ENCODE results near the gene CD38.

DNA sequence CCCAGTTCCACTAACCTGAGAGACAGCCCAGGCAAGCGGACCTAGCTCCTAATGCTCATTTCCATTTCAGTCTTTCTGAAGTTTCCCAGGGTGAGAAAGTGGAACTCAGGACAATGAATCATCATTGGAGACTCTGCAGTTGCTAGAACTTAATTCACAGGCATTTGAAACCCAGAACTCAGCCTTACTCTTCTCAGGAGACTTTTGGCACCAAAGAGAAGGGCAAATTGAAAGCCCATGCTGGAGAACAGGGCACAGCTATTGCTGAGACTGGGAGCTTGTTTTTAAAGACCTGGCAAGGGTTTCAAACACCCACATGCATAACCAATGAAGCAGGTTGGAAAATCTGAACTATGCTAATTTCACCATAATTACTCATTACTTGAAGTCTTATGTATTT, 39.3 kb upstream of the CD38 start:
- TF ChIP-seq, protein P1, sequence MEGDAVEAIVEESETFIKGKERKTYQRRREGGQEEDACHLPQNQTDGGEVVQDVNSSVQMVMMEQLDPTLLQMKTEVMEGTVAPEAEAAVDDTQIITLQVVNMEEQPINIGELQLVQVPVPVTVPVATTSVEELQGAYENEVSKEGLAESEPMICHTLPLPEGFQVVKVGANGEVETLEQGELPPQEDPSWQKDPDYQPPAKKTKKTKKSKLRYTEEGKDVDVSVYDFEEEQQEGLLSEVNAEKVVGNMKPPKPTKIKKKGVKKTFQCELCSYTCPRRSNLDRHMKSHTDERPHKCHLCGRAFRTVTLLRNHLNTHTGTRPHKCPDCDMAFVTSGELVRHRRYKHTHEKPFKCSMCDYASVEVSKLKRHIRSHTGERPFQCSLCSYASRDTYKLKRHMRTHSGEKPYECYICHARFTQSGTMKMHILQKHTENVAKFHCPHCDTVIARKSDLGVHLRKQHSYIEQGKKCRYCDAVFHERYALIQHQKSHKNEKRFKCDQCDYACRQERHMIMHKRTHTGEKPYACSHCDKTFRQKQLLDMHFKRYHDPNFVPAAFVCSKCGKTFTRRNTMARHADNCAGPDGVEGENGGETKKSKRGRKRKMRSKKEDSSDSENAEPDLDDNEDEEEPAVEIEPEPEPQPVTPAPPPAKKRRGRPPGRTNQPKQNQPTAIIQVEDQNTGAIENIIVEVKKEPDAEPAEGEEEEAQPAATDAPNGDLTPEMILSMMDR (IDR thresholded peaks at IDR 0.05; ENCODE audit: borderline replicate concordance, extremely low read depth, low read length, poor library complexity, severe bottlenecking) = no peak
- no peak for TF ChIP-seq EZH2 (IDR thresholded peaks at IDR 0.05; ENCODE audit: borderline replicate concordance, low read depth, low read length, severe bottlenecking)
